Right atrium auricular region (tissue), 2 donors: ENCODE measurements around the gene GPX2. TPM values are rescaled to one million over a fixed set of nuclear protein-coding genes. Genes with fewer than 3 reads are reported as not detected.

Experiments used
- DNase-seq: peaks from one replicate; pipeline ENCODE4 v3.0.0-alpha.2; 2019; ENCODE audit warnings: low spot score
- H3K27ac ChIP-seq, 2 donors: fragments of 200-600 bp; sonication (generic); 1 replicate in 1 of 2; 2 replicates in 1 of 2; pipeline ENCODE4 v1.5.1; 2016 to 2019
- H3K27me3 ChIP-seq, 2 donors: fragments of 200-600 bp; sonication (generic); one replicate each; pipeline versions ENCODE4 v1.5.1 to v1.6.0; 2017 to 2019
- H3K36me3 ChIP-seq: fragments of 200-600 bp; sonication (generic); one replicate; pipeline ENCODE4 v1.5.1; 2016
- H3K4me1 ChIP-seq, 2 donors: fragments of 200-600 bp; sonication (generic); one replicate each; pipeline versions ENCODE4 v1.5.1 to v1.6.0; 2017 to 2019
- H3K4me3 ChIP-seq, 2 donors: fragments of 200-600 bp; sonication (generic); 1 replicate in 1 of 2; 2 replicates in 1 of 2; pipeline ENCODE4 v1.5.1; 2017 to 2019; ENCODE audit warnings: mild to moderate bottlenecking in 1 of 2, moderate library complexity in 1 of 2
- H3K9me3 ChIP-seq, 2 donors: fragments of 200-600 bp; sonication (generic); one replicate each; pipeline ENCODE4 v1.5.1; 2019
- CTCF ChIP-seq, 2 donors: fragments of 200-600 bp; sonication (generic); IDR thresholded peaks; one replicate each; pipeline ENCODE4 v1.5.1; 2019; ENCODE audit warnings: antibody characterized with exemption in 2 of 2
- total RNA-seq, 2 donors: library from RNA; depleted of rRNA; stranded (reverse); fragments of >200 nt; gene quantifications; one replicate each; pipeline ENCODE4 v1.1.0, GENCODE V29; 2016

GPX2 gene
- total RNA-seq, 2 donors from 2014 or later = not detected

- no peaks in the 10 kb centered on the region for H3K27me3 ChIP-seq
Observed at GRCh38 chr14:64983439-64984310, 41.1 kb upstream of the GPX2 start.

GRCh38 chr14:64979336-64980074 lies 37.0 kb upstream of the GPX2 start:
- Histone ChIP-seq H3K4me3 (no peak overlapping the region), H3K36me3 (no peaks in the 10 kb centered on the region), H3K4me1 (no peaks in the 10 kb centered on the region), H3K9me3 (no peaks in the 10 kb centered on the region), H3K27ac (no peak overlapping the region), H3K27me3 (no peaks in the 10 kb centered on the region)
- no peak for DNase-seq
- TF ChIP-seq CTCF (IDR thresholded peaks at IDR 0.05) = no peak

More at GRCh38 chr14:64983439-64984310, 41.1 kb upstream of the GPX2 start:
- Histone ChIP-seq H3K9me3 (no peaks in the 10 kb centered on the region), H3K27ac (no peak overlapping the region), H3K36me3 (no peaks in the 10 kb centered on the region), H3K4me1 (peaks cover 0 to 18% of the 10 kb centered on the region in 2 donors), H3K4me3 (peak overlapping the region in 1 of 2 donors; percentile 14)
- DNase-seq = no peak
- TF ChIP-seq CTCF (IDR thresholded peaks at IDR 0.05) = peak; percentile 42 to 86

GRCh38 chr14:64974563-64974962 lies 32.0 kb upstream of the GPX2 start:
- Histone ChIP-seq H3K4me3 (no peak overlapping the region), H3K27me3 (no peaks in the 10 kb centered on the region), H3K27ac (no peak overlapping the region), H3K36me3 (no peaks in the 10 kb centered on the region), H3K9me3 (no peaks in the 10 kb centered on the region), H3K4me1 (peaks cover 0 to 20% of the 10 kb centered on the region in 2 donors)
- DNase-seq = no peak
- no peak for TF ChIP-seq CTCF (IDR thresholded peaks at IDR 0.05)

- TF ChIP-seq CTCF (IDR thresholded peaks at IDR 0.05) = no peak
- Histone ChIP-seq H3K4me3 (no peak overlapping the region), H3K27ac (no peak overlapping the region), H3K36me3 (no peaks in the 10 kb centered on the region), H3K9me3 (no peaks in the 10 kb centered on the region), H3K27me3 (no peaks in the 10 kb centered on the region), H3K4me1 (peaks cover 0 to 20% of the 10 kb centered on the region in 2 donors)
- DNase-seq = no peak
Observed at GRCh38 chr14:64973826-64974225, 31.3 kb upstream of the GPX2 start.

- H3K36me3 ChIP-seq = no peaks in the 10 kb centered on the region
- H3K9me3 ChIP-seq = no peaks in the 10 kb centered on the region
- no peak for DNase-seq
- no peak overlapping the region for H3K4me3 ChIP-seq
- no peak for TF ChIP-seq CTCF (IDR thresholded peaks at IDR 0.05)
- no peak overlapping the region for H3K27ac ChIP-seq
- peaks cover 0 to 20% of the 10 kb centered on the region in 2 donors for H3K4me1 ChIP-seq
- H3K27me3 ChIP-seq = no peaks in the 10 kb centered on the region
Observed at GRCh38 chr14:64973026-64973442, 30.5 kb upstream of the GPX2 start.
